Fibroblast of lung (primary cell): ENCODE measurements around the gene ACTR3.

Source experiments
- CTCF ChIP-seq, 2 donors: IDR thresholded peaks in 1 of 2; conservative IDR thresholded peaks in 1 of 2; 1 replicate in 1 of 2; 2 replicates in 1 of 2; pipeline ENCODE4 v1.5.1; 2011 to 2012; ENCODE audit warnings: low read length in 2 of 2, control low read depth in 1 of 2, inconsistent platforms in 1 of 2, low read depth in 1 of 2, mild to moderate bottlenecking in 1 of 2
- EZH2 ChIP-seq: IDR thresholded peaks from 2 replicates; pipeline ENCODE4 v1.5.1; 2012; ENCODE audit warnings: low read length, control low read depth, mild to moderate bottlenecking; ENCODE audit errors: missing control alignments

- TF ChIP-seq CTCF (conservative IDR thresholded peaks at IDR 0.05 in 1 of 2, IDR thresholded peaks at IDR 0.05 in 1 of 2; ENCODE audit: low read depth in 1 of 2, low read length in 2 of 2): no peak
- TF ChIP-seq EZH2: no peak
Observed at GRCh38 chr2:113906647-113907046, 16.8 kb downstream of the ACTR3 start.
